Activated CD8-positive, alpha-beta memory T cell treated with anti-CD3 and anti-CD28 coated beads for 24 hours (primary cell): ENCODE data around the gene METTL8.

Experiments used
- DNase-seq: peaks from one replicate; pipeline ENCODE4 v3.0.0-alpha.2; 2020

Gene METTL8

GRCh38 chr2:171308280-171309054 lies 125.3 kb downstream of the METTL8 start:
- no peak for DNase-seq

DNA sequence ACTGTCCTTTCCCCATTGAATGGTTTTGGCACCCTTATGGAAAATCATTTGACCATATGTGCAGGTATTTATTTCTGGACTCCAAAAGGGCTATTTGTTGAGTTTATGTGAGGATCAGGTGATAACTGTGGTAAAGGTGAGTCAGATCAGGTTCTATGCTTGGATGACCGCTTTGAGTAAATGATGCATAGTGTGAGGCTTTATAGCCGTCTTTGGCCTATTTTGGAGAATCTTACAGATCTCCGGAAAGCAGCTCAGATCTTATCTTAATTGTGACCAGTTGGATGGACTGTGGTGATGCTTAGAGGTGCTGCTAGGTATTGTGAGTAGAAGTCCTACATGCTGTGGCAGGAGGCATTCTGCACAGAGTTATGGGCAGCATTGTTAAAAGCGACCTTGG lies 126.2 kb downstream of the METTL8 start:
- DNase-seq: no peak

DNA sequence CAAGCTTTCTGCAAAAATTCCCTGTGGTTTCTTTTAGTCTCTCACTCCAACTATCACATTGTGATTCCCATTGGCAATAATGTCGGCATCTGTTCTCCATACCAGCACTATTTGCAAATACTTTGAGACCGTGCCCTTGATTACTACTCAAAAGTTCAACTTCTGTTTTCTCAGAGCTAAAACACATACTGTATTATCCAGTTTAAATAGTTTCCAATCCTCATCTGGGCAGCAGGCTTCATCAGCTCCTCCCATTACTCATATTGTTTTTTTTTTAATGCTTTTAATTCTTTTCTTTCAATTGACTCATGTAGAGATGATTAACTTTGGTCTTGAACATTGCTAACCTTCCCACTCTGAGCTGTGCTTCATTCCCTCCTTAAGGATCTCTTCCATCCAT lies 135.8 kb downstream of the METTL8 start:
- DNase-seq: no peak

GRCh38 chr2:171294608-171295007 lies 139.2 kb downstream of the METTL8 start:
- no peak for DNase-seq

- no peak for DNase-seq
These were observed 140.1 kb downstream of the METTL8 start for GRCh38 chr2:171293661-171294060.

GRCh38 chr2:171289991-171290390 lies 143.8 kb downstream of the METTL8 start:
- DNase-seq: no peak

DNA sequence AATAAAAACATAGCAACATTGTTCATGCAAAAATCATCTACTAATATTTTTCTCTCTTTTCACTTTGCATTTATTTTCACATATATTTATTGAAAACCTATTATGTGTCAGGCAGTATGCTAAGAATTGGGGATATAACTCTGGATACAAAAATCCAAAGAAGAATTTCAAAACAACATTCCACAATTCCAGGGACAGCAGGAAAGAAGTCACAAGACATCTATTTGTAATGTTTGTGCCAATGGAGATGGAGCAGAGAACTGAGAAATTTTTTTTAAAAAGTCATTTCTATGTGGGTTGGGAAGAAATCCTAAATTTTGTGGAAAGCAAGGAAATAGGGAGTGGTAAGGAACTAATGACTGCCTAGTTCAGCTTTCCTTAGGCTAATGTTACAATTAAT lies 144.5 kb downstream of the METTL8 start:
- no peak for DNase-seq

GRCh38 chr2:171287611-171288010 lies 146.2 kb downstream of the METTL8 start:
- DNase-seq: no peak

DNA sequence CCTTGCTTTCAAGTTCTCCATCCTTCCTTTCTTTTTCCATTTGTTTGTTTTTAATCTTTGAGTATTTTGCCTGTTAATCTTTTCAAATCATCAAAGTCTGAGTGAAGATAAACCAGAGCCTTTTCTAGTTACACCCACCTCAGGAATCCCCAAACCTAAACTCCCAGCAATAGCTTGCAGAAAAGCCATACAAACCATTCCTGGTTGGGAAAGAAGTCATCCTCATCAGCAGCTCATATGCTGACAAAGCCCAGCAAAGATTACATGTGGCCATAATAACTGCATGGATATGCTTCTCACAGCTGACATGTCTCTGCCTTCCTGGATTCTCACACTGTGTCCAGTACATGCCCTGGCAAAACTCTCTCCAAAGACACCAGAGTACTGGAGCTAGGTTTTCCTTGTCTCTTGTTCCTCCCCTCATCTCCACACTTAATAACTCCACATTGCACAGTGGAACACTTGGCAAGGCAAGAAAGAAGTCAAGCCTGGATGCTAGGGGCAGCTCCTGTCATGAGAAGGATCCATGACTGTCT lies 146.7 kb downstream of the METTL8 start:
- no peak for DNase-seq

DNA sequence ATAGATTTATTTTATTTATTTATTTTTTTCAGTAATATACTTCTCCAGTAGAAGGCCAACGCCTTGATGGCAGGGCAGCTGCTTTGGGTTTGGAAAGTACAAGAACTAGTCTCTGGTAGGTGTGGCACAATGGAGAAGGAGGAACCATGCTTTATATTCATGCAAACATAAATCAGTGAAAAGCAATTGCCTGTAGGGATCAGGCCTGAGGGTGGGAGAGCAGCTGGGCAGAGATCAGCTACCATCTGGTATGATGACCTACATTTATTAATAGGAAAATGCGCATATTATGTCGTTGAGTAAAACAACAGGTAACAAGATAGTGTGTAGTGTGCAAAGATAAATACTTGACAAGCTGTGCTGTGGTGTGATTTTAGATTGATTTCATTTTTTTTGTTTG lies 152.7 kb downstream of the METTL8 start:
- no peak for DNase-seq

DNA sequence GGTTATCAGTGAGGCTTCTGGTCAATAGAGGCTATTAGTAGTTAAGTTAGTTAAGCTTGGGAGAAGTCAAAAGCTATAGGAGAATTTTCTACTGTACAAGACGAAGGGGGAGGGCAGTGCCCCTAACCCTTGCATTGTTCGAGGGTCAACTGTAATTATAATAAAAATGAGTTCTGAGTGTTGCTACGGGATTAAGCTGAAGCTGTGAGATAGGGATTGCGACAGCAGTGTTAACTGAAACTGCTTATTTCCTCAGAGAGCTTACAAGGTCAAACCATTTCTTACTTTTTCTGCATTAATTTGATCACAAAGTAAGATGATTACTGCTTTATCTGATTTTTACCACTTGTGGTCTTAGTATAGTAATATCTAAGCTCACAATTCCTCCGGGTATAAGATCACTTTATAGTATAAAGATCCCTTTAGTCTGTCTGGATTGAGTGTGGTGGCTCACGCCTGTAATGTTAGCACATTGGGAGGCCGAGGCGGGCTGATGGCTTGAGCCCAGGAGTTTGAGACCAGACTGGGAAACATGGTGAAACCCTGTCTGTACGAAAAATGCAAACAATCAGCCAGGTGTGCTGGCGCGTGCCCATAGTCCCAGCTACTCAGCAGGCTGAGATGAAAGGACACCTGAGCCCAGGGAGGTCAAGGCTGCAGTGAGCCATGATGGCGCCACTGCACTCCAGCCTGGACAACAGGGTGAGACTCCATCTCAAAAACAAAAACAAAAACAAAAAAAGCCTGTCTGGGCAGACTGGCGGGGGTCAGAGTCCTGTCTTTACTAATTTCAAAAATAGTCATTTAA lies 153.6 kb downstream of the METTL8 start:
- DNase-seq: no peak

GRCh38 chr2:171274757-171275156 lies 159.0 kb downstream of the METTL8 start:
- DNase-seq: no peak

- DNase-seq: no peak
These were observed 161.8 kb downstream of the METTL8 start for GRCh38 chr2:171271971-171272436.

DNA sequence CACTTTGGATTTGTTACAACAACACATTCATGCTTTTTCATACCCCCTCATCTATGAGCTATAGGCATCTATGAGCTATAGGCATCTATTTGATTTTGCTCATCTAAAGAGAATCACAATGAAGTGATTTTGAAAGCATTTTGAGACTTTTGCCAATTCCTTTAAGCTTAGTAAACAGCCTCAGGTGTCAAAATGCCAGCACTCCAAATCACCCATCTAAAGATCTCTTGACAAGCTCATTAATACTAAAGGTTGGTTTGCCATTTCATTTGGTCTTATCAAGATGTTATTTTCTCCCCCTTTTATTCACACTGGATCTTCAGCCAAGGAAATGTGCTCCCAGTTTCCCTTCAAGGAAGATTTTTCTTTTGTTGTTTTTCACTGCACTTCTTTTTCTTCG lies 162.4 kb downstream of the METTL8 start:
- no peak for DNase-seq

- DNase-seq: no peak
These were observed 165.7 kb downstream of the METTL8 start for GRCh38 chr2:171267855-171268629.
